Mammary epithelial cell (primary cell): ENCODE results near the gene EMP1.

Experiments
- EZH2 ChIP-seq: IDR thresholded peaks from 2 replicates; pipeline ENCODE4 v1.6.1; 2012; ENCODE audit warnings: low read length, inconsistent platforms, borderline replicate concordance
- TF ChIP-seq, protein P1 (sequence below), 2 donors: IDR thresholded peaks in 1 of 2; conservative IDR thresholded peaks in 1 of 2; 2 replicates each; pipeline ENCODE4 v1.5.1; 2011 to 2012; ENCODE audit warnings: inconsistent platforms in 2 of 2, low read length in 2 of 2, mild to moderate bottlenecking in 2 of 2, control low read depth in 1 of 2, low read depth in 1 of 2; ENCODE audit not compliant: insufficient read depth in 1 of 2; ENCODE audit errors: extremely low read depth in 1 of 2

DNA sequence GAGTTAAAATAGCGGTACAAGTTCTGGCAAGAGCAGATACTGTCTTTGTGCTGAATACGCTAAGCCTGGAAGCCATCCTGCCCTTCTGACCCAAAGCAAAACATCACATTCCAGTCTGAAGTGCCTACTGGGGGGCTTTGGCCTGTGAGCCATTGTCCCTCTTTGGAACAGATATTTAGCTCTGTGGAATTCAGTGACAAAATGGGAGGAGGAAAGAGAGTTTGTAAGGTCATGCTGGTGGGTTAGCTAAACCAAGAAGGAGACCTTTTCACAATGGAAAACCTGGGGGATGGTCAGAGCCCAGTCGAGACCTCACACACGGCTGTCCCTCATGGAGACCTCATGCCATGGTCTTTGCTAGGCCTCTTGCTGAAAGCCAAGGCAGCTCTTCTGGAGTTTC is 18.5 kb downstream of the EMP1 start:
- TF ChIP-seq, protein P1, sequence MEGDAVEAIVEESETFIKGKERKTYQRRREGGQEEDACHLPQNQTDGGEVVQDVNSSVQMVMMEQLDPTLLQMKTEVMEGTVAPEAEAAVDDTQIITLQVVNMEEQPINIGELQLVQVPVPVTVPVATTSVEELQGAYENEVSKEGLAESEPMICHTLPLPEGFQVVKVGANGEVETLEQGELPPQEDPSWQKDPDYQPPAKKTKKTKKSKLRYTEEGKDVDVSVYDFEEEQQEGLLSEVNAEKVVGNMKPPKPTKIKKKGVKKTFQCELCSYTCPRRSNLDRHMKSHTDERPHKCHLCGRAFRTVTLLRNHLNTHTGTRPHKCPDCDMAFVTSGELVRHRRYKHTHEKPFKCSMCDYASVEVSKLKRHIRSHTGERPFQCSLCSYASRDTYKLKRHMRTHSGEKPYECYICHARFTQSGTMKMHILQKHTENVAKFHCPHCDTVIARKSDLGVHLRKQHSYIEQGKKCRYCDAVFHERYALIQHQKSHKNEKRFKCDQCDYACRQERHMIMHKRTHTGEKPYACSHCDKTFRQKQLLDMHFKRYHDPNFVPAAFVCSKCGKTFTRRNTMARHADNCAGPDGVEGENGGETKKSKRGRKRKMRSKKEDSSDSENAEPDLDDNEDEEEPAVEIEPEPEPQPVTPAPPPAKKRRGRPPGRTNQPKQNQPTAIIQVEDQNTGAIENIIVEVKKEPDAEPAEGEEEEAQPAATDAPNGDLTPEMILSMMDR (conservative IDR thresholded peaks at IDR 0.05 in 1 of 2, IDR thresholded peaks at IDR 0.05 in 1 of 2; ENCODE audit: extremely low read depth in 1 of 2, insufficient read depth in 1 of 2, low read depth in 1 of 2, low read length in 2 of 2) = no peak
- TF ChIP-seq EZH2 = no peak
